Measurements from ENCODE around the gene TBC1D10A. TPM values are rescaled to one million over a fixed set of nuclear protein-coding genes. Genes with fewer than 3 reads are reported as not detected.
A peak's percentile ranks its signal among the peaks of the same experiment; 100 is the strongest.

TBC1D10A gene
- total and polyA plus RNA-seq, 9 donors, result 6.2 to 11.3 (median 8.4) TPM

DNA sequence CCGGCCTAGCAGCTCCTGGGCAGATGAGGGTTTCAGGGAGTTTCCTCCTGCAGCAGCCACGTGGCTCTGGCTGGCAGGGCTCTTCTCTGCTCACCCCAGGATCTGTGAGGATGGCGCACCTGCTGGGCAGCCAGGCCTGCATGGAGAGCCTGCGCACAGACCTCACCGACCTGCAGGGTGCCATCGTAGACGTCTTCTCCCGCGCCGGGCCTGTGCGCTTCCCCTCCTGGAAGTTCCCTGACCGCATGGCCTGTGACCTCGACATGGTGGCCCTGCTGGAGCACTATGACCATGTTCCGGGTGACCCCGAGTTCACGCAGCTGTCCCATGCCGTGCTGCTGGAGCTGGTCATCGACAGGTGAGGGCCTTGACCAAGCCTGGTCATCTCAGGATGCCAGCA lies 39.1 kb upstream of the TBC1D10A start:
- Histone ChIP-seq H3K27me3 (ENCODE audit: control insufficient read depth, insufficient read depth, low read length) (no peaks in the 10 kb centered on the region), H3K9me3 (replicated peaks; ENCODE audit: control insufficient read depth, low read depth, low read length) (no peaks in the 10 kb centered on the region), H3K4me3 (ENCODE audit: low read length) (no peak overlapping the region), H3K27ac (ENCODE audit: low read length) (no peak overlapping the region), H3K4me1 (ENCODE audit: control insufficient read depth, insufficient read depth, low read length) (peaks cover 5% of the 10 kb centered on the region), H3K36me3 (ENCODE audit: control insufficient read depth, insufficient read depth, low read length) (no peaks in the 10 kb centered on the region)
- 90% methylated on average over 17 of the region's 18 CpGs for WGBS (ENCODE audit: insufficient coverage)
- DNase-seq, result no peak

DNA sequence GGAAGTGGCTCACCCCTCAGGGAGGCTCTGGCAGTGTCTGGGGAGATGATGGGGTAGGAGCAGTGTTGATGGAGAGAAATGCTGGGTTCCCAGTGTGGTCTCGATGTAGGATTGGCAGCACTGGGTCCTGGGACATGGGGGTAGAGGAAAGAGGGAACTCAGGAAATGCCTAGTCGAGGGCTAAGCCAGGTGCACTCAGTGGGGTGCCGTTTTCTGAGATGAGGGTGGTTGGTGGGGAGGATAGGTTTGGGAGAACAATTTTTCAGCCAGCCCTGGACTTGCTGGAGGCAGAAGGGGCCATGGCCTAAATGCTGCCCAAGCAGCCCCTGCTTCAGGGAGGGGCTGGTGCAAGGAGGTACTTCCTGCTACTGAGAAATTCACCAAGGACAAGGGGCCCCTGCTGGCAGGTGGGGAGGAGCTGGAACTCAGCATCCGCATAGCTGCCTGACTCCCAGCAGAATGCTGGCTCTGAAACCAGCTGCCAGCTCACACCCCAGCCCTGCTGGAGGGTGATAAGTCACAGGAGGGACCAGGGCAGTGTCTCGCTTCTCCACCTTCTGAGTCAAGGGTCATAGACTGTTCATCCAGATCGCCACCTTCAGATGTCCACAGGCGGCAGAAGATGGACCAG lies 36.0 kb upstream of the TBC1D10A start:
- no peak overlapping the region for H3K4me3 ChIP-seq (ENCODE audit: low read length)
- peaks cover 6% of the 10 kb centered on the region for H3K27me3 ChIP-seq (ENCODE audit: control insufficient read depth, insufficient read depth, low read length)
- no peak for DNase-seq
- no peak overlapping the region for H3K27ac ChIP-seq (ENCODE audit: low read length)
- H3K9me3 ChIP-seq (replicated peaks; ENCODE audit: control insufficient read depth, low read depth, low read length), result no peaks in the 10 kb centered on the region
- no peaks in the 10 kb centered on the region for H3K36me3 ChIP-seq (ENCODE audit: control insufficient read depth, insufficient read depth, low read length)
- 55% methylated on average over 6 of the region's 7 CpGs for WGBS (ENCODE audit: insufficient coverage)
- no peaks in the 10 kb centered on the region for H3K4me1 ChIP-seq (ENCODE audit: control insufficient read depth, insufficient read depth, low read length)

- Histone ChIP-seq H3K4me1 (ENCODE audit: control insufficient read depth, insufficient read depth, low read length) (peaks cover 3% of the 10 kb centered on the region), H3K9me3 (replicated peaks; ENCODE audit: control insufficient read depth, low read depth, low read length) (no peaks in the 10 kb centered on the region), H3K4me3 (ENCODE audit: low read length) (no peak overlapping the region), H3K27me3 (ENCODE audit: control insufficient read depth, insufficient read depth, low read length) (peaks cover 8% of the 10 kb centered on the region), H3K27ac (ENCODE audit: low read length) (no peak overlapping the region), H3K36me3 (ENCODE audit: control insufficient read depth, insufficient read depth, low read length) (no peaks in the 10 kb centered on the region)
- no peak for DNase-seq
- 70% methylated on average over 8 of the region's 10 CpGs for WGBS (ENCODE audit: insufficient coverage)
Observed at GRCh38 chr22:30361916-30362650, 35.3 kb upstream of the TBC1D10A start.

DNA sequence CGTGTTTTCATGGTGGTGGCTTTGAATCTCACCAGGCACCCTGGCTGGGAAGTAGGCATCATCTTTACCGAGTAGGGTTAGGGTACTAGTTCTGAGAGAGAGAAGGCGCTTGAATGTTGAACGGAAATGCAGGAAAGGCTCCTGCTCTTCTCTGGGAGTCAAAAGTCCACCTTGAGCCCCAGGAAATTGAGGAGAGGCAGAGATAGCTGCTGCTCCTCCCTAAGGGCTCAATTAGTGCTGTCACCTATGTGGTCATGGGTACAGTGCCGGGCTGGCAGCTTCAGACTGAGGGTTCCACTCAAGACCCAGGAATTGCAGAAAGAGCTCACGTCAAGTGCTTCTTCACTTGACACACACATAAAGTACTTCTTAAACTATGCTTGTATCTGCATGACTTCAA lies 31.8 kb upstream of the TBC1D10A start:
- DNase-seq, result no peak

GRCh38 chr22:30357650-30358215 lies 31.0 kb upstream of the TBC1D10A start:
- DNase-seq, result no peak
- Histone ChIP-seq H3K27me3 (ENCODE audit: control insufficient read depth, insufficient read depth, low read length) (peaks cover 8% of the 10 kb centered on the region), H3K36me3 (ENCODE audit: control insufficient read depth, insufficient read depth, low read length) (peaks cover 13% of the 10 kb centered on the region), H3K4me3 (ENCODE audit: low read length) (no peak overlapping the region), H3K9me3 (replicated peaks; ENCODE audit: control insufficient read depth, low read depth, low read length) (no peaks in the 10 kb centered on the region), H3K4me1 (ENCODE audit: control insufficient read depth, insufficient read depth, low read length) (peaks cover 19% of the 10 kb centered on the region), H3K27ac (ENCODE audit: low read length) (no peak overlapping the region)
- 62% methylated on average over 4 of the region's 22 CpGs for WGBS (ENCODE audit: insufficient coverage)

More for the DNA sequence above, 31.8 kb upstream of the TBC1D10A start:
- WGBS (ENCODE audit: insufficient coverage), result 80% methylated on average over 6 of the region's 6 CpGs
- H3K4me3 ChIP-seq (ENCODE audit: low read length), result no peak overlapping the region
- H3K27ac ChIP-seq (ENCODE audit: low read length), result no peak overlapping the region
- no peaks in the 10 kb centered on the region for H3K9me3 ChIP-seq (replicated peaks; ENCODE audit: control insufficient read depth, low read depth, low read length)
- peaks cover 8% of the 10 kb centered on the region for H3K36me3 ChIP-seq (ENCODE audit: control insufficient read depth, insufficient read depth, low read length)
- H3K4me1 ChIP-seq (ENCODE audit: control insufficient read depth, insufficient read depth, low read length), result peaks cover 19% of the 10 kb centered on the region
- peaks cover 8% of the 10 kb centered on the region for H3K27me3 ChIP-seq (ENCODE audit: control insufficient read depth, insufficient read depth, low read length)

DNA sequence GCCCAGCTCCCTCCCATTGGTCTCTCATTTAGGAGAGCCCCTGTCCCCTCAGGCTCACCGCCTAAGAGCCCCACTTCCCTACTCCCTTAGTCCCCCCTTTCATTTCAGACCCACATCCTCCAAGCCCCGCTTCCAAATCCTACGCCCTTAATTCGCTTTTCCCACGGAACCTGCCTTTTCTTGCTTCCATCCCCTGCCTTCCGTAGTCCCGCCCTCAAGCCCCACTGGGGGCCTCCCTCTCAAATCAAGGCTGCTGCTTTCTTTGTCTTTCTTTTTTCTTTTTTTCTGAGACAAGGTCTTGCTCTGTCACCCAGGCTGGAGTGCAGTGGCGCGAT lies 30.5 kb upstream of the TBC1D10A start:
- Histone ChIP-seq H3K4me3 (ENCODE audit: low read length) (peak overlapping the region; percentile 88), H3K4me1 (ENCODE audit: control insufficient read depth, insufficient read depth, low read length) (peaks cover 19% of the 10 kb centered on the region), H3K36me3 (ENCODE audit: control insufficient read depth, insufficient read depth, low read length) (peaks cover 18% of the 10 kb centered on the region), H3K9me3 (replicated peaks; ENCODE audit: control insufficient read depth, low read depth, low read length) (no peaks in the 10 kb centered on the region), H3K27me3 (ENCODE audit: control insufficient read depth, insufficient read depth, low read length) (peaks cover 8% of the 10 kb centered on the region), H3K27ac (ENCODE audit: low read length) (peak overlapping the region; percentile 31)
- DNase-seq, result no peak
- 0% methylated on average over 9 of the region's 9 CpGs for WGBS (ENCODE audit: insufficient coverage)

DNA sequence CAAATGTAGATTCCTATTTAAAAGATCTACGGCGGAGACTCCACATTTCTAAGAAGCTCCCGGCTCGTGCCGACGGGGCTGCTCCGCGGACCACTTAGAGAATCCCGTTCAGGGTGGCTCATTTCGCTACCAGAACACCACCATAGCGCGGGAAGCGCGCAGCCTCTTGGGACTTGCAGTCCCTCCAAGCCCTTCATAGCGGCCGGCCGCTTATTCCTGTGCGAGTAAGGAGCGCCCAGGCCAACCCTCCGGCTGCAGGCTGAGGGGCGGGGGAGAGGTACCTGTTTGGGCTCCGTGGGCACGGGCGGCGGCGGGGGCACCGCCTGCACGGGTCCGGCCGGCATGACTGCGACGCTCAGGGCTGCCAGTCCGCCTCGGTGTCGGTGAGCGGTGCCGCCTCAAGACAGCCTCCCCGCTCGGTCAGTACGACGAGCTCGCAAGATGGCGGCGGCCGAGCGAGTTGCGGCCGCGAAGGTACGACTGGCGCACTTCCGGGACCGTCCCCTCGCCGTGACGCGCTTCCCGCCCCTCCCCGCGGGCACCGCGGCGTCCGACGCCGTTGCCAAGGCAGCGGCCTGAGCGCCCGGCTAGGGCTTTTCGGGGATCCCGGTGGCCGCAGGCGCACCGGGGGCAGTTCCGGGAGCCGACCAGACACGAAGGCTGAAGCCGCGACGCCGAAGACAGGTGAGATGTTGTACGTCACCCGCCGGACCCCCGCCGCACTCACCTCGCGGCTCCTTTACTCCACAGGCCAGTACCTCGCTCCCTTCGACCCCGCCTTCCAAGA lies 29.9 kb upstream of the TBC1D10A start, which contains the start of the genes CCDC157 and SF3A1:
Gene CCDC157 (plus strand): TSS at position 559 of the 787 bp plus-strand sequence. CDS start 8,994 bp downstream, outside the sequence.
Gene SF3A1 (minus strand): TSS at position 446 of the 787 bp plus-strand sequence. CDS start 102 bp downstream, at position 344.
- peak; percentile 95 for DNase-seq
- peak within 1 kb of the TSS; percentile 87 for H3K27ac ChIP-seq (ENCODE audit: low read length)
- H3K36me3 ChIP-seq (ENCODE audit: control insufficient read depth, insufficient read depth, low read length), result peaks cover 24% of the 10 kb centered on the region
- WGBS (ENCODE audit: insufficient coverage), result under 1% methylated on average over 86 of the region's 91 CpGs
- no peaks in the 10 kb centered on the region for H3K9me3 ChIP-seq (replicated peaks; ENCODE audit: control insufficient read depth, low read depth, low read length)
- peaks cover 19% of the 10 kb centered on the region for H3K4me1 ChIP-seq (ENCODE audit: control insufficient read depth, insufficient read depth, low read length)
- peaks cover 8% of the 10 kb centered on the region for H3K27me3 ChIP-seq (ENCODE audit: control insufficient read depth, insufficient read depth, low read length)
- peak within 1 kb of the TSS; percentile 88 for H3K4me3 ChIP-seq (ENCODE audit: low read length)

DNA sequence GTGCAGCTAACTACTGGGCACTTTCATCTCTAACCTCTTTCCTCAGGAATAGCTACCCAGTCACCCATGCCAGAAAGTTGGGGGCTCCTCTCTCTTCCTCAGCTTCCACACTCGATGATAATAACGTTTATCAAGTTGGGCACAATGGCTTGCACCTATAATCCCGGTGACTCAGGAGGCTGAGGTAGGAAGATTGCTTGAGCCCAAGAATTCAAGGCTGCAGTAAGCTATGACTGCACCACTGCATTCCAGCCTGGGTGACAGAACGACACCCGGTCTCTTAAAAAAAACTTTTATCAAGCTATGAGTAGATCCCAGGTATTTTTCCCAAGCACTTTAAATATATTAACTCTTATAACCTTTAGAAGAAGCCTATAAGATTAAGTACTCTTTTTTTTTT lies 27.9 kb upstream of the TBC1D10A start:
- Histone ChIP-seq H3K27me3 (ENCODE audit: control insufficient read depth, insufficient read depth, low read length) (peaks cover 8% of the 10 kb centered on the region), H3K9me3 (replicated peaks; ENCODE audit: control insufficient read depth, low read depth, low read length) (no peaks in the 10 kb centered on the region), H3K4me3 (ENCODE audit: low read length) (no peak overlapping the region), H3K4me1 (ENCODE audit: control insufficient read depth, insufficient read depth, low read length) (peaks cover 19% of the 10 kb centered on the region), H3K36me3 (ENCODE audit: control insufficient read depth, insufficient read depth, low read length) (peaks cover 39% of the 10 kb centered on the region), H3K27ac (ENCODE audit: low read length) (no peak overlapping the region)
- WGBS (ENCODE audit: insufficient coverage), result 90% methylated on average over 3 of the region's 5 CpGs
- no peak for DNase-seq

GRCh38 chr22:30351226-30351625 lies 24.5 kb upstream of the TBC1D10A start:
- Histone ChIP-seq H3K36me3 (ENCODE audit: control insufficient read depth, insufficient read depth, low read length) (peaks cover 64% of the 10 kb centered on the region), H3K4me3 (ENCODE audit: low read length) (no peak overlapping the region), H3K27ac (ENCODE audit: low read length) (no peak overlapping the region), H3K9me3 (replicated peaks; ENCODE audit: control insufficient read depth, low read depth, low read length) (no peaks in the 10 kb centered on the region), H3K27me3 (ENCODE audit: control insufficient read depth, insufficient read depth, low read length) (no peaks in the 10 kb centered on the region), H3K4me1 (ENCODE audit: control insufficient read depth, insufficient read depth, low read length) (peaks cover 15% of the 10 kb centered on the region)
- DNase-seq, result no peak
- WGBS (ENCODE audit: insufficient coverage), result 93% methylated on average over 3 of the region's 3 CpGs

- WGBS (ENCODE audit: insufficient coverage), result 84% methylated on average over 3 of the region's 4 CpGs
- Histone ChIP-seq H3K4me3 (ENCODE audit: low read length) (no peak overlapping the region), H3K9me3 (replicated peaks; ENCODE audit: control insufficient read depth, low read depth, low read length) (no peaks in the 10 kb centered on the region), H3K36me3 (ENCODE audit: control insufficient read depth, insufficient read depth, low read length) (peaks cover 81% of the 10 kb centered on the region), H3K4me1 (ENCODE audit: control insufficient read depth, insufficient read depth, low read length) (no peaks in the 10 kb centered on the region), H3K27ac (ENCODE audit: low read length) (no peak overlapping the region), H3K27me3 (ENCODE audit: control insufficient read depth, insufficient read depth, low read length) (no peaks in the 10 kb centered on the region)
- DNase-seq, result no peak
Observed at GRCh38 chr22:30348809-30349208, 22.1 kb upstream of the TBC1D10A start.

Measured in muscle of leg (tissue), 11 donors.